Fibroblast of mammary gland (primary cell): Measurements from ENCODE around the gene EPB41.

Experiments
- DNase-seq: peaks from one replicate; pipeline ENCODE4 v3.0.0-alpha.2; 2010; ENCODE audit warnings: low read depth
- H3K4me3 ChIP-seq: 2 replicates; pipeline ENCODE4 v1.5.1; 2011; ENCODE audit warnings: low read depth, mild to moderate bottlenecking, low read length, moderate library complexity; ENCODE audit not compliant: control insufficient read depth
- CTCF ChIP-seq: conservative IDR thresholded peaks from 2 replicates; pipeline ENCODE4 v1.5.1; 2011; ENCODE audit warnings: low read depth, low read length, inconsistent platforms; ENCODE audit not compliant: control insufficient read depth, insufficient read depth

EPB41 gene

GRCh38 chr1:29120947-29121485 lies 206.6 kb downstream of the EPB41 start:
- H3K4me3 ChIP-seq: no peak overlapping the region
- DNase-seq: peak; percentile 49
- TF ChIP-seq CTCF: peak; percentile 30

GRCh38 chr1:29121516-29121935 lies 207.2 kb downstream of the EPB41 start:
- peak overlapping the region; percentile 62 for H3K4me3 ChIP-seq
- DNase-seq: no peak

GRCh38 chr1:29121936-29122681 lies 207.7 kb downstream of the EPB41 start:
- no peak for TF ChIP-seq CTCF
- peak; percentile 30 for DNase-seq
- H3K4me3 ChIP-seq: peak overlapping the region; percentile 62

More at GRCh38 chr1:29121516-29121935, 207.2 kb downstream of the EPB41 start:
- no peak for TF ChIP-seq CTCF

GRCh38 chr1:29122682-29123052 lies 208.3 kb downstream of the EPB41 start:
- peak overlapping the region; percentile 62 for H3K4me3 ChIP-seq
- DNase-seq: peak; percentile 87
- TF ChIP-seq CTCF: no peak

- DNase-seq: peak; percentile 30
- H3K4me3 ChIP-seq: peak overlapping the region; percentile 62
- TF ChIP-seq CTCF: no peak
Measured at GRCh38 chr1:29123053-29123886, 208.9 kb downstream of the EPB41 start.

- H3K4me3 ChIP-seq: peak within 1 kb of the TSS; percentile 62
- TF ChIP-seq CTCF: no peak
- DNase-seq: no peak
Measured at GRCh38 chr1:29123887-29124365, 209.6 kb downstream of the EPB41 start, which contains the start of gene TMEM200B. Gene TMEM200B, minus strand, starts transcription at chr1:29123903. Its CDS starts 2,075 bp downstream, at chr1:29121828.
